Esophagus mucosa (tissue), 1 donor: ENCODE data around the gene NALCN. TPM values are rescaled to one million over a fixed set of nuclear protein-coding genes. Genes with fewer than 3 reads are reported as not detected.

Source experiments
- ATAC-seq: fragments of 200-7000 bp; cut with Tn5 transposase; one replicate; pipeline ENCODE4 v1.9.1; 2020
- total RNA-seq: library from RNA; stranded (reverse); gene quantifications from one replicate; pipeline ENCODE4 v1.2.4, GENCODE V29; 2023
- donor health status: DM: yes; HTN: yes; CAD: no.

Gene NALCN
- total RNA-seq, 1 donor from 2014 or later: not detected

GRCh38 chr13:101190337-101190736 lies 226.0 kb downstream of the NALCN start:
- no peak for ATAC-seq

- no peak for ATAC-seq
These were observed 230.7 kb downstream of the NALCN start for GRCh38 chr13:101185606-101186005.

GRCh38 chr13:101181076-101181685 lies 235.1 kb downstream of the NALCN start:
- ATAC-seq: no peak

- no peak for ATAC-seq
These were observed 237.3 kb downstream of the NALCN start for GRCh38 chr13:101179021-101179420.

- no peak for ATAC-seq
These were observed 237.9 kb downstream of the NALCN start for GRCh38 chr13:101178406-101178805.

GRCh38 chr13:101170306-101170705 lies 246.0 kb downstream of the NALCN start:
- no peak for ATAC-seq

GRCh38 chr13:101157261-101157660 lies 259.0 kb downstream of the NALCN start:
- ATAC-seq: no peak

- ATAC-seq: no peak
These were observed 260.4 kb downstream of the NALCN start for GRCh38 chr13:101155920-101156319.

- ATAC-seq: no peak
These were observed 264.1 kb downstream of the NALCN start for GRCh38 chr13:101152184-101152583.

GRCh38 chr13:101150998-101151397 lies 265.3 kb downstream of the NALCN start:
- ATAC-seq: no peak

DNA sequence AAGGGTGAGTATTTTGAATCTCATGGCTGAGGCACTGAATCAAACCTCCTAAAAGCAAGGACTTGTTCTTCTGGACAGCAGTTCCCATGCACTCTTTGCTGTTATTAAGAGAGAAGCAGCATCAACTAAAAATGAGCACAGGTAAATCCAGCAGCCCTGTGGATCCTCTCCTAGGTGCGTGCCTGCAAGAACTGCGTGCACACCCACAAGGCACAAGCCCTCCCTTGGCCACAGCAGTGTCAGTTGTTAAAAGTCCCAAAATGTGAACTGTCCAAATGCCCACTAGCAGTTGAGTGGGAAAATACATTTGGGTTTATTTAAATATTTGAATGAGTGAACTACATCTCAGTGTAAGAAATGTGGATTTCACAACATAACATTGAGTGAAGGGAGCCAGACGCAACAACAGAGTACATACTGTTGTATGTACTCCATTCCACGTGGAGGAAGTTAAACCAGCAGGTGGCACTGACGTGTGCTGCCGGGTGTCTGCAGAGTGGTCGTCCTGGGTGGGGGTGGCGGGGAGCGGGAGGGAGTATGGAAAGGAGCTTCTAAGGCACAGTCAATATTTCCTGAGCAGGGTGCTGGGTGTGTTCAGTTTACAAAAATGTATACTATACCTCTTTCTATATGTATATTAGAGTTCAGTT lies 266.4 kb downstream of the NALCN start:
- no peak for ATAC-seq

DNA sequence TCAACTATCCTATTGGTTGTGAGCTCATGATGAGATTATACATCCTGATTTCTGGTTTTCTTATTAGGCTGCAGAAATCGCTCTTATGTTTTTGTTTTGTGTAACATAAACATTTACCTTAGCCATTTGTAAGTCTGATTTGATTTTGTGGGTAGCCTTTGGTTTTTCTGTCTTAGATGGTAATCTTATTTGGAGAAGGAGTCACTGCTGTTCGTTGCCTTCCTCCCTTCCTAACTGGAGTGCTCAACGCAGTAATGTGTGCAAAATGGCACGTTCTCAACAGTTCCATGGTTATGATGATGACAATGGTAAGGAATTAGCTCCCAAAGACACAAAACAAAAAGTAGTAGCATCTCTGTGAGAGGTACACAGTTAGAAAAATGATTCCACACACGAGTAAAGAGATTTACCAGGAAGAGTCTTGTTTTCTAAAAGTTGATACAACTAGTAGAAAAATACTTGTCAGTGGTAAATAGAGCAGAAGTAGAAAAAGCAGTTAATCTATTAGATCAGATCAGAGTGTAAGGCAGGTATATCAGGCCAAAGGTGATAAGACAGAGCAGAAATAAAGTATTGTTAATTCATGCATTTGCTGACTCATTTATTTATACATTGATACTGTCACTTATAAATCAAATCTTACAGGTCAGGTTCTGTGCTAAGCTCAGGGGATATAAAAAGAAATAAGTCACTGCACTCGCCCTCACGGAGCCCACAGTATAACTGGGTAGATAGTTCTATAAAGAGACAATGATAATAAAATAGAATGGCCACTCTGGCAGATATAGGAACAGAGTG lies 270.0 kb downstream of the NALCN start:
- ATAC-seq: no peak

- ATAC-seq: no peak
These were observed 271.4 kb downstream of the NALCN start for GRCh38 chr13:101144808-101145419.

DNA sequence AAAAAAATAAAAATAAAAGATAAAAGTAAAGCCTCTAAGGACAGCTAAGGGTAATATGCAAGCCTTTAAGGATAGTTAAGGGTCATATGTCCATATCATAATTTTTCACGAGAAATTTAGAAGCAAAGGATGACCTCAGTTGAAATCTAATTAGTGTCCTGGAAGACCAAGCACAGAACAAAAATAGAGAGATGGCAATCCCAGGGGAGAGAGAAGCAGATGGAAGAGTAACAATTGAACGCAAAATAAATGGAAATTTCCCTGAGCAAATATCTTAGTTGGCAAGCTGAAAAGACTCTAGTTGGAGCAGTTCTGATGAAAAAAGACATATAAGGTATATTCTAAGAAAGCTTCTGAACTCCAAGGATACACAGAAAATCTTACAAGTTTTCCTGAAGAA lies 275.4 kb downstream of the NALCN start:
- ATAC-seq: no peak

GRCh38 chr13:101140087-101140770 lies 276.1 kb downstream of the NALCN start:
- no peak for ATAC-seq

DNA sequence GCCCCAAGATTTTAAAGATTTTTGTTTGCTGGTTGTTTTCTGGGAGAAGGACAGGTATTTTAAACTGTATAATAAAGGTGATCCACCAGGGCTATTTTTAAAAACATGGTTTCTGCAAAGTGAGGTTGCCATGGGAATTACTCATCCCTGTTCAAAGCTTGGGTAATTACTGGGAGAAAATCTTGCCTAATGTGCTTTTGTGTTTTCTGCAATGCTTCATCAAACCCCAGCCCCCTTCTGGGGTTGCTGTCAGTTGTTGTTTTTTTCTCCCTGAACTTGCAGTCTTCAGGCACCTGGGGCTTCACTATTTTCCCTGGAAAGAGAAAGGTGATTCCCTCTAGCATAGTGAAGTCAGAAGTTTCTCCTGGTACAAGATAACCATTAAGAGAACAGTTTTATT lies 277.2 kb downstream of the NALCN start:
- no peak for ATAC-seq

DNA sequence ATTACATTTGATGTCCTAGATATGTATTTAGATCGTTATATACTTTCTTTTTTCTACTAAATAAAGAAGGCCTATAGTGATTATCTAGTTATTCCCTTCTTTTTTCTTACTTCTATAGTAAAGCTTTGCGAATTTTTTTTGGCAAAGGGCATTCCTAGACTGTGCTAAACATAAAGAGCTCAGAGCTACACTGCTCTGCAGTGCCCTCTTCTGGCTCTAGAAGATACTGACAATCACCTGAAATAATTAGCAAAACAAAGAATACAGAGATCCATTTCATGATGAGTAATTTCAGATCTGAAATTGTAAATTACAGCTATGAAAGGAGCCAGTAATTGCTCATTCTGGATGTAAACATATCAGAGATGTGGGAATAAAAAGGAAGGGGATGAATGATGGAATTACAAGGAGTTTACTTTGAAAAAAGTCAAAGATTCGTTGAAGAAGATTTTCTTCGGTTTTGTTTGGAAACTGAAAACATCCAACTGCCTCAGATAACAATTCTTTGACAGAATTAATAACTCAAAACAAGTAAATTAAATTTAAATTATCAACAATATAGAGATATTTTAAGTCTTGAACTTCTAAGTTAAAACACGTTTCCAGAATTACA lies 288.5 kb downstream of the NALCN start:
- peak; percentile 63 for ATAC-seq

DNA sequence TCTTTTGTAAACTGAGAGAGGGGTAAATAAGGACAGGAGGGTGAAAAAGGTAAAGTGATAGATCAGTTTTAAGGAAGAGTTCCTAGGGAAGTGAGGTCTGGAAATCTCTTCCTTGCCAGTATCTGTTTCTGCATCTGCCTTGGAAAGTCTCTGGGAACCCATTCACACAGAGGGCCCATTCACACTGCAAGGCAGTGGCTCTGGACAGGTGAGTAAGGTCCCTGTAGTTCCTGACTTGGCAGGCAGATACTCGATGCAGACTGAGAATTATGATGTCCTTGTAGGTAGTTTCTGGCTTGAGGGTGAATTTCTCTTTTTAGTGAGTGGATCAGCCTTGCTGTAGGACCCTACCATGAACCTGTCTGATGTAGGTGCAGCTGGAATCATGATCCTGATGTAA lies 293.3 kb downstream of the NALCN start:
- ATAC-seq: no peak

- no peak for ATAC-seq
These were observed 294.7 kb downstream of the NALCN start for GRCh38 chr13:101121608-101122007.

GRCh38 chr13:101120007-101120406 lies 296.3 kb downstream of the NALCN start:
- ATAC-seq: no peak

DNA sequence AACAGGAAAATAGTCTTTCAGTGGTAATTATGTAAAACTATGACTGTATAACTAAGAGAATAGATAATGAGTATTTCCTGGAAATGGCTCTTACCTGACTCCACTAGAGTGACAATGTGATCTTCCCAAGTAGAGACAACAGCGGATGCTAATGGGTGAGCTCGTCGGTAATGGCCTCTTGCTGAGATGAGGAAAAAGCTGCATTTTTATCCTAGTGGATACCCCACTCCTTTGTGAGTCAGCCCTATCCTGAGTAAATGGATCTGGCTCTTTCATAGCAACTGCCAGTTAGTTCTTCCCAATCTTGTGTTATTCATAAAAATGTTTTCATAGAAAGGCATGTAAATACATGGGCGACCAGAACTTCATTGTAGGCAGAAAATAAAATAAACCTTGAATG lies 299.5 kb downstream of the NALCN start:
- ATAC-seq: no peak

DNA sequence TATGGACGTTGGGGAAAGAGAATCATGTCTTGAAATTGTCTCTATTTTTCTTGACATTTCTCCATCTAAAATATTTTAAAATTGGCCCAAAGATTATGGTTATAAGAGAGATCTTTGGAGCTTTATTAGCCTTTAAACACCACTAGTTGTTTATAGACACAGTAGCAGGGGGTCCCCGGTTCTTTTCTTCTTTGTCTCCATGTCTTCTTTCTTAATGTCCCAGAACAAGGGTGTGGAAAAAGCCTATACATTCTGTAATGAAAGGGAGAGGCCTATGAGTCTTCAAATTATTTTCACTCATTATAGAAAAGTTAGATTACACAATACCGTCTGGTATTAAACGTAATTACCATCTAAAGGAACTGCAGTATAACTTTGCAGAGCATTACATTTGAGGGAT lies 300.0 kb downstream of the NALCN start:
- ATAC-seq: no peak
